NCI-H82 treated with DMSO at 0.1 percent for 48 hours (cell line): ENCODE data around the gene HMX1.

Source experiments
- DNase-seq: peaks from one replicate; lab custom pipeline; 2025; ENCODE audit not compliant: unreplicated experiment; lab: John Stamatoyannopoulos, UW

Gene HMX1

DNA sequence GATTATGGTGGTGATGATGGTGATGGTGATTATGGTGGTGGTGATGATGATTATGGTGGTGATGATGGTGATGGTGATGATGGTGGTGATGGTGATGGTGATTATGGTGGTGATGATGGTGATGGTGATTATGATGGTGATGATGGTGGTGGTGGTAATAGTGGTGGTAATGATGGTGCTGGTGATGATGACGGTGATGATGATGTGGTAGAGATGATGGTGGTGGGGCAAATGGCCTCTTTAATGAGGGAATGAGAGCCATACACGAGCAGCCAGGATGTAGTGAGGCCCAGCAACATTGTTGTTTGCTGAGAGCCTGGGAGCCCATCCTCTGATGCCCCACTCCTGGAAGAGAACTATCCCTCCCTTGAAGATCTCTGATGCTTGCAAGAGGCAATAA lies 29.0 kb downstream of the HMX1 start:
- DNase-seq: no peak

DNA sequence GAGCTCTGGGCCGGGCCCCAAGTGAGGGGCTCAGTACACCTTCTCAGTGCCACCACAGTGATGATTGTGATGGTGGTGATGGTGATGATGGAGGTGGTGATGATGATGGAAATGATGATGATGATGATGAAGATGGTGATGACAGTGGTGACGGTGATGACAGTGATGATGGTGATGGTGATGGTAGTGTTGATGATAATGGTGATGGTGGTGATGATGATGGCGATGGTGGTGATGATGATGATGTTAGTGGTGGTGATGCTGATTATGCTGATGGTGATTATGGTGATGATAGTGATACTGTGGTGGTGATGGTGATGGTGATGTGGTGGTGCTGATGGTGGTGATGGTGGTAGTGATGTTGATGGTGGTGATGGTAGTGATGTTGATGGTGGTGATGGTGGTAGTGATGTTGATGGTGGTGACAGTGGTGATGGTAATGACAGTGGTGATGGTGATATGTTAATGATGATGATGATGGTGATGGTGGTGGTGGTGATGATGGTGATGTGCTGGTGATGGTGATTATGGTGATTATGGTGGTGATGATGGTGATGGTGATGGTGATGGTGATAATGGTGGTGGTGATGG lies 29.9 kb downstream of the HMX1 start:
- no peak for DNase-seq

GRCh38 chr4:8840816-8841455 lies 30.7 kb downstream of the HMX1 start:
- no peak for DNase-seq

- no peak for DNase-seq
These were observed 31.4 kb downstream of the HMX1 start for GRCh38 chr4:8840006-8840793.

DNA sequence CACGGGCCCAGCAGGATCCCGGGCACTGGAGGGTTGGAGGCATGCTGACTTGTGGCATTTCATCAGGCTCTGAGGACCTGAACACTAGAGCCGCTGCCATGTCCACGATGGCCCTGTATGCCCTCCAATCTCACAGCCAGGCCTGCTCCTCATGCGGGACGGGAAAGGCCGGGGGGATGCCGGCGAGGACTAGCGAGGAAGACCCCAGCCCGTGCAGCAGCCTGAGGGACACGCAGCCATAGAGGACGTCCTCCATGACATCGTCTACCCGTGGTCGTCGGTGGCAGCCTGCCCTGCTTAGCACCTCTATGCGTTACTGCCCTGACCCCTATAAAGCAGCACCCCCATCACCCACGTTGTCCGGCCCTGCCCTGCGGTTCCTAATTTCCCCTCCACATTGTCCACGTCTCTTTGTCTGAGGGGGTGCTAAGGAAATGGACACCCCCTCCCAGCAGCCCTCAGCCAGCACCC lies 32.6 kb downstream of the HMX1 start:
- no peak for DNase-seq

DNA sequence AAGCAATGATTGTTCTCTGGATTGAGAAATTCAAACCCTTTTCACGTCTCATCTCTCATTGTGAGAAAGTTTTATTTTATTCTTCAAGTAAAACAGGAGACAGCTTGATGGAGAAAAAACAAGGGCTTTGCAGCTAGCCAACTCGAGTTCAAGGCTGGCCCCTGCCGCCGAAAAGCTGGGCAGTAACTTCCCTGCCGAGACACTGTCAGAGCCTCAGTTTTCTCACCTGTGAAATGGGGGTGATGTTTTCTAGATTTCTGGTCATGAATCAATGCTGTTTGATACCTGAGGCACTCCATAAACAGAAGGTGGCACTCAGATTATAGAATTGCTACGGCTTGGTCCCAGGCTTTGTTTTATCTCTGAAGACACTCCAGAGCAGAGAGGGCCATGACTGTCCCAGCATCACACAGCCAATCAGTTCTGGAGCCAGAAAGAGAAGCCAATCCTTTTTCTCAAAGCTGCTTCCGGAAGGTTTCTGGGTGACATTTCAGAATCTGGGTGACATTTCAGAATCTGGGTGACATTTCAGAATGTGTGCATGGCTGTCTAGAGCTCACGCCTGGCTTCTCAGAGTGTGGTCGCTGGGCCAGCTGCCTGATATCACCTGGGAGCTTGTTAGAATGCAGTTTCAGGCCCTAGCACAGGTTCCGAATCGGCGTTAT lies 33.2 kb downstream of the HMX1 start:
- DNase-seq: no peak

GRCh38 chr4:8837181-8837841 lies 34.3 kb downstream of the HMX1 start:
- no peak for DNase-seq

DNA sequence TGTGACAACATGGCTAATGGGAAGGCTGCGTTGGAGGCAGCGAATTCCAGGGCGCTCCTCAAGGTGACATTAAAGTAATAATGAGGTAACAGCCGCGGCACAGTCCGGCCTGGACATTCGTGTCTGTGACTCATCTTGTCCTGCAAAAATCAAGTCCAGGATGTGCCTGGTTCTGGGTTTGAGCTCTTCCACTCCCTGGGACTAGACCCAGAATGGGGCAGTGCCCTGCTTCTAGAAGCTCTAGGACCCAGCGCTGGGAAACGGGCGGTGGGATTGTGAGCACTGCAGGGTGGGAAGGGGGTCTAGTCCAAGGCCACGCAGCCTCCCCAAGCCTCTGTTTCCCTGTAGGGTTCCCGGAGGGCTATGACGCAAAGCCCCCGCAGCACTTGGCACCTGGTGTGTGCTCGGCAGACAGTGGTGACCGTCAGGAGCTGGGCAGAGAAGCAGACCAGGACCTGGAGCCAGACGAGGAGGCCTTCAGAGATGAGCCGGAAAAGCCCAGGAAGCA lies 34.9 kb downstream of the HMX1 start:
- no peak for DNase-seq

DNA sequence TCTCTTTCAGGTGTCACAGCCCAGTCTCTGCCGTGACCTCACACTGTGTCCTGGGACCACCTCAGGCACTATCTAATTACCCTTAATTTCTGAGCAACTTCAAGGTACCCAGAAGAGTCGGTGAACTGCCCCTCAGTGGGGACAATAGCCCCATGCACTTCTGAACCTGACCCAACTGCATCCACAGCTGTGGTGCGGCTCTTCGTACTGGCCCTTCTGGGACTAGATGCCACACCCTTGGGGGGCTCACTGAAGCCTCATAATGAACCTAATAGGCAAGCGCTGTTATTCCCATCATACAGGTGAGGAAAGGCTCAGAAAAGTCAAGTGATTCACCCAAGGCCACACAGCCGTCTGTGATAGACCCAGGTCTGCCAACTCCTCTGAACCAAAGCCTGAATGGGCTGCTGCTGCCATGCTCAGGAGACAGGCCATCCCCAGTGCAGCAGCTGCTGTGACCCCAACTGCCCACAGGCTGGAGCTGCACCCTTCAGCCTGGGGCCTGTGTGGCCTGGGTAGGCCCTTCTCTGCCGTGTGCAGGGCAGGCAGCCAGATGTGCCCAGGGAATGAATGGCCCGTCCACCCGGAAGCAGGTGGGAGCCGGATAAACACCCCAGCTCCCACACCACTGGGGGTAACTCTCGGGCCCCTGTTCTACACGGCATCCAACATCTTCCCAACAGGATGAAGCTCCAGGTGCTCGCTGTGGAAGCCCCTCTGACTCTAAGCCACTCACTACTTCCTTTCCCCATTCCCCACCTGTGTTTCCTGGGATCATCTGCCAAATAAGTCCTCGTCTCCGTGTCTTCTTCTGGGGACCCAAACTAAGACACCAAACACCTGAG lies 35.9 kb downstream of the HMX1 start:
- DNase-seq: no peak

- no peak for DNase-seq
These were observed 36.9 kb downstream of the HMX1 start for GRCh38 chr4:8834681-8835220.

GRCh38 chr4:8832113-8832915 lies 39.3 kb downstream of the HMX1 start:
- DNase-seq: no peak

- no peak for DNase-seq
These were observed 40.2 kb downstream of the HMX1 start for GRCh38 chr4:8831221-8832112.

DNA sequence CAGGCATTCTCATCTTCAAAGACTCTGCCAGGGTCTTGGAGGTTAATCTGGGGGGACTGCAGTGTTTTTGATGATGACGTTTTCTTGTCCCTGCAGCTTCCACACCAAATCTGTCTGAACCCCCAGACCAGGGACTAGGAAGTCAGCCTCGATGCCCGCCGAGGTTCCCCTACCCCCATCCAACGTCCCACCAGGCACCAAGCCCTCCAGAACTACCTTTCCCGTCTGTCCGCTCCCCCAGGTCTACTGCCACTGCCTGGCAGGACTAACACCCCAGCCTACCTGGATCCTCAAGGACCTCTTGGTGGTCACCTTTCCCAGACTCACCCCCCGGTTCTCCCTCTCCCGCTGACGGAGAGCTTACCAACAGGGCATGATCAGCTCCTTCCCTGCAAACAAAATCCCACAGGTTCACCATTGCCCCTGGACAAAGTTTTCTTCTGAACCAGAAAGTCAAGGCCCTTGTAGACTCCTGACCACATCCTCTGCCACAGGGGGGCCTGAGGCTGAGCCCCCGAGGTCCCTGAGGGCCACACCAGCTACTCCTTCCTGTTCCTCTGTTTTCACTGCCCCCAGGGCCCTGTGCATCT lies 40.9 kb downstream of the HMX1 start:
- DNase-seq: no peak

GRCh38 chr4:8830056-8830455 lies 41.6 kb downstream of the HMX1 start:
- DNase-seq: no peak

DNA sequence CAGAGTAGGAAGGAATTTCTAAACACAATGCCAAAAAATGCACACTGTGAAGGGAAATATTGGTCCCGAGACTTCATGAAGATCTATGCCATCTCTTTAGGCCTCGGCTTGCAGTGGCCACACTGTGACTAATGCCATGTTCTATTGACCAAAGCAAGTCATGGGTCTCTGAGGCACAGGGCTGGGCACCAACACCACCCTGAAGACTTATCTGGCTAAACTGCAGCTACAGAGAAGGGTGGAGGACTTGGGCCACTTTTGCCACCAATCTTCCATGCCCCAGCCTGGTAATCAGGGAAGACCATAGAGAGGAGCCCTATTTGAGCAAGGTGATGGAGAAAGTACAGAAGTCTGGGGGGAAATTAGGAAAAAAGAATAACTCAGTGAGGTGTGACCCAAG lies 42.1 kb downstream of the HMX1 start:
- no peak for DNase-seq

- DNase-seq: no peak
These were observed 42.8 kb downstream of the HMX1 start for GRCh38 chr4:8828869-8829268.

DNA sequence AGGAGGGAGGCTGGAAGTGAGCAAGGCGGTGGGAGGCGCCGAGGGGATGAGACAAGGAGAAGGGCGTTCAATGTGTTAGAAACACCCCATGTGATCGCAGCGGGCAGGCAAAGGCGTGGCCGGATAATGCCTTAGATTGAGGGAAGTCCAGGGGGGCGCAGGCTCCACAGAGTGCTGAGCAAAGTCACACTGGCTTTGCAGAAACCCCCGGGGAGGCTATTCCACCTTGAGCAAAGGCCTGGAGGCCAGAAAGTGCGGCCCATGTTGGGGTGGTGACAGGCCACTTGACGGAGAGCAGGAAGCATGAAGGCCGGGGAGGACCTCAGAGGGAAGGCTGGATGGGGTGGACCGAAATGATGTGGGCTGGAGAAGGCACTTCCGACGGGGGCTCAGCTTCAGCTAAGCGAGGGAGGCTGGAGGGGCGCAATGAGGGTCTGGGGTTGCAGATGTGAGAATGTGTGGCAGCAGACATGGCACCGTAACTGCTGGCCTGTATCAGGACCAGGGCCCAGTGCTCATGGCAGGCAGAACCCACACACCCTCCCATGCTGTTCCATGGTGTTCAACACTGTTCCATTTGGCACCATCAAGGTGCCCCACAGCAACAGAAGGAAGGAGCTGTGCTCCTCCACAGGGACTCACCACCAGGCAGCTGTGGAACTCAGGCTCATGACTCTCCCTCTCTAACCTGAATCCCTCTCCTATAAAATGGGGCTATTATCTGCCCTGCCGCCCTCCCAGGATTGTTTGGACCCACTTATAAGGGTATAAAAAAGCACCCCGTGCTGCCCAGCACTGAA lies 50.3 kb downstream of the HMX1 start:
- no peak for DNase-seq
